SK-N-SH treated with all-trans-retinoic acid at 6 μM for 48 hours (cell line): ENCODE results near the gene WWC2.

Experiments used
- ATAC-seq: fragments of 200-7000 bp; cut with Tn5 transposase; 3 replicates; pipeline ENCODE4 v1.9.1; 2020; ENCODE audit warnings: mild to moderate bottlenecking, moderate library complexity
- BACH2 ChIP-seq: fragments of 250-450 bp; sonication (Bioruptor Pico); IDR thresholded peaks from 2 replicates; pipeline ENCODE4 v1.9.0; 2021; ENCODE audit warnings: mild to moderate bottlenecking, borderline replicate concordance
- CREB5 ChIP-seq: fragments of 250-450 bp; sonication (Bioruptor Pico); IDR thresholded peaks from 2 replicates; pipeline ENCODE4 v1.5.1; 2020; ENCODE audit warnings: low read depth, mild to moderate bottlenecking, moderate library complexity
- CSDC2 ChIP-seq: fragments of 250-450 bp; sonication (Bioruptor Pico); IDR thresholded peaks from 2 replicates; pipeline ENCODE4 v1.5.0; 2020; ENCODE audit warnings: mild to moderate bottlenecking, moderate library complexity
- CSRNP3 ChIP-seq: fragments of 250-450 bp; sonication (Bioruptor Pico); IDR thresholded peaks from 2 replicates; pipeline ENCODE4 v1.5.1; 2021; ENCODE audit warnings: mild to moderate bottlenecking, moderate library complexity
- ESRRG ChIP-seq: fragments of 250-450 bp; sonication (Bioruptor Pico); IDR thresholded peaks from 2 replicates; pipeline ENCODE4 v1.6.1; 2021; ENCODE audit warnings: mild to moderate bottlenecking
- OSR1 ChIP-seq: fragments of 250-450 bp; sonication (Bioruptor Pico); IDR thresholded peaks from 2 replicates; pipeline ENCODE4 v1.8.0; 2022; ENCODE audit warnings: moderate library complexity, mild to moderate bottlenecking, inconsistent platforms
- PATZ1 ChIP-seq: fragments of 250-450 bp; sonication (Bioruptor Pico); IDR thresholded peaks from 2 replicates; pipeline ENCODE4 v1.8.0; 2020; ENCODE audit warnings: mild to moderate bottlenecking, moderate library complexity, borderline replicate concordance
- PPARA ChIP-seq: fragments of 250-450 bp; sonication (Bioruptor Pico); IDR thresholded peaks from 2 replicates; pipeline ENCODE4 v1.5.0; 2020; ENCODE audit warnings: mild to moderate bottlenecking, borderline replicate concordance
- RARB ChIP-seq: fragments of 250-450 bp; sonication (Bioruptor Pico); IDR thresholded peaks from 2 replicates; pipeline ENCODE4 v1.8.0; 2021; ENCODE audit warnings: mild to moderate bottlenecking, moderate library complexity
- SNAI2 ChIP-seq: fragments of 250-450 bp; sonication (Bioruptor Pico); IDR thresholded peaks from 2 replicates; pipeline ENCODE4 v1.5.0; 2020; ENCODE audit warnings: mild to moderate bottlenecking, moderate library complexity
- TOX ChIP-seq: fragments of 250-450 bp; sonication (Bioruptor Pico); IDR thresholded peaks from 2 replicates; pipeline ENCODE4 v1.8.0; 2021; ENCODE audit warnings: mild to moderate bottlenecking, moderate library complexity, borderline replicate concordance
- TSHZ2 ChIP-seq: fragments of 250-450 bp; sonication (Bioruptor Pico); IDR thresholded peaks from 2 replicates; pipeline ENCODE4 v1.5.0; 2020; ENCODE audit warnings: mild to moderate bottlenecking, moderate library complexity
- ZC3H10 ChIP-seq: fragments of 250-450 bp; sonication (Bioruptor Pico); IDR thresholded peaks from 2 replicates; pipeline ENCODE4 v1.5.1; 2021; ENCODE audit warnings: mild to moderate bottlenecking, moderate library complexity
- ZFP3 ChIP-seq: fragments of 250-450 bp; sonication (Bioruptor Pico); IDR thresholded peaks from 2 replicates; pipeline ENCODE4 v1.5.0; 2020; ENCODE audit warnings: mild to moderate bottlenecking, moderate library complexity
- ZNF8 ChIP-seq: fragments of 450-650 bp; formaldehyde crosslinking; IDR thresholded peaks from 2 replicates; pipeline ENCODE4 v1.5.0; 2020; ENCODE audit warnings: mild to moderate bottlenecking, moderate library complexity

Gene WWC2

GRCh38 chr4:183200453-183200852 lies 101.4 kb downstream of the WWC2 start (continued):
- TF ChIP-seq ZFP3 (CRISPR knock-in tag): no peak
- TF ChIP-seq RARB (CRISPR knock-in tag): no peak

- no peak for ATAC-seq
- TF ChIP-seq TSHZ2 (CRISPR knock-in tag) (no peak), CSDC2 (CRISPR knock-in tag) (no peak)
- TF ChIP-seq, all 23 proteins: peak for 0
These were observed 102.3 kb downstream of the WWC2 start for GRCh38 chr4:183201331-183201730.

GRCh38 chr4:183202523-183202922 lies 103.5 kb downstream of the WWC2 start:
- no peak for ATAC-seq
- TF ChIP-seq ZC3H10 (CRISPR knock-in tag): no peak
- TF ChIP-seq CREB5: no peak
- no peak for TF ChIP-seq ESRRG
- no peak for TF ChIP-seq RARB (CRISPR knock-in tag)
- no peak for TF ChIP-seq SNAI2
- TF ChIP-seq ZFP3 (CRISPR knock-in tag): no peak
- TF ChIP-seq ZNF8: no peak
- TF ChIP-seq TSHZ2 (CRISPR knock-in tag): no peak
- no peak for TF ChIP-seq CSRNP3
- no peak for TF ChIP-seq CSDC2 (CRISPR knock-in tag)
- TF ChIP-seq OSR1: no peak
- no peak for TF ChIP-seq PATZ1 (CRISPR knock-in tag)
- no peak for TF ChIP-seq PPARA (CRISPR knock-in tag)
- no peak for TF ChIP-seq TOX (CRISPR knock-in tag)
- TF ChIP-seq, all 23 proteins: peak for 0

- ATAC-seq: no peak
These were observed 105.7 kb downstream of the WWC2 start for GRCh38 chr4:183204793-183205192.

More at GRCh38 chr4:183204793-183205192, 105.7 kb downstream of the WWC2 start:
- TF ChIP-seq BACH2 (CRISPR knock-in tag) (no peak), OSR1 (no peak), CSRNP3 (no peak), ZNF8 (peak; percentile 53), SNAI2 (no peak)
